ENCODE results near the gene DDOST.
A peak's percentile ranks its signal among the peaks of the same experiment; 100 is the strongest.

Gene DDOST

GRCh38 chr1:20602851-20603450 lies 58.2 kb downstream of the DDOST start:
- H3K27me3 ChIP-seq = no peaks in the 10 kb centered on the region
- peak overlapping the region; percentile 42 to 60 for H3K4me3 ChIP-seq (ENCODE audit: low read depth in 1 of 2, low read length in 1 of 2)
- no peak for TF ChIP-seq CTCF (IDR thresholded peaks at IDR 0.05)
- H3K9me3 ChIP-seq = no peaks in the 10 kb centered on the region
- peaks cover 93 to 96% of the 10 kb centered on the region in 2 experiments for H3K4me1 ChIP-seq (ENCODE audit: control insufficient read depth in 1 of 2, insufficient read depth in 1 of 2, low read depth in 1 of 2, low read length in 1 of 2)
- H3K36me3 ChIP-seq = peaks cover 46% of the 10 kb centered on the region
- peak overlapping the region; percentile 98 for H3K27ac ChIP-seq

Data from neutrophil (primary cell).